ENCODE results near the gene ASPM.
"Not testable (repeated sequence)": the region's sequence is repeated elsewhere in the genome, so short reads cannot be mapped to it uniquely, and the experiment has no call there.

GRCh38 chr1:197034631-197035339 lies 111.7 kb downstream of the ASPM start:
- TF ChIP-seq CTCF (IDR thresholded peaks at IDR 0.05; ENCODE audit: low read depth, low read length, missing input control); REST (IDR thresholded peaks at IDR 0.05); ATF3 (IDR thresholded peaks at IDR 0.05); RXRA (IDR thresholded peaks at IDR 0.05): not testable (repeated sequence)
